Measurements from ENCODE around the gene OTOS. TPM values are rescaled to one million over a fixed set of nuclear protein-coding genes. Genes with fewer than 3 reads are reported as not detected.

OTOS gene
- total and polyA plus RNA-seq, 7 donors: not detected

DNA sequence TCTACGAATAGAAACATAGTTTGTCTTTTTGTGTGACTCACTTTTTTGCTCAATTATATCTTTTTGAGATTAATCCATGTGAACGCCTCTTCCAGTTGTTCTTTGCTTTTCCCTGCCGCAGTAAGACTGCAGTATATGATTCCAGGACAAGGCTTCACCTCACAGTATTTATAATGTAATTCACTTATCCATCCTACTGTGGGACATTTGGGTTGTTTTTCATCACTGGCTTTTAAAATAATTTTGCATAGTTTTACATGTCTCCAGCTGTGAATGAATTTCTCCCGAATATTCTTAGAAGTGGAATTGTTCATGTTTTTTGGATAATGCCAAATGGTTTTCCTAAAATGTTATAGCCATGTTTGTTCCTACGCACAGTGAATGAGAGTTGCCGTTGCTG, 26.2 kb downstream of the OTOS start:
- no peaks in the 10 kb centered on the region for H3K4me1 ChIP-seq
- no peak overlapping the region for H3K27ac ChIP-seq
- peaks cover 0 to 6% (median 0%) of the 10 kb centered on the region in 4 donors for H3K9me3 ChIP-seq
- no peak overlapping the region for H3K4me3 ChIP-seq
- no peaks in the 10 kb centered on the region for H3K36me3 ChIP-seq
- 87 to 88% methylated on average over 6 of the region's 6 CpGs for WGBS, 2 donors
- H3K27me3 ChIP-seq: peaks cover 0 to 20% (median 0%) of the 10 kb centered on the region in 3 donors
- TF ChIP-seq, protein P1, sequence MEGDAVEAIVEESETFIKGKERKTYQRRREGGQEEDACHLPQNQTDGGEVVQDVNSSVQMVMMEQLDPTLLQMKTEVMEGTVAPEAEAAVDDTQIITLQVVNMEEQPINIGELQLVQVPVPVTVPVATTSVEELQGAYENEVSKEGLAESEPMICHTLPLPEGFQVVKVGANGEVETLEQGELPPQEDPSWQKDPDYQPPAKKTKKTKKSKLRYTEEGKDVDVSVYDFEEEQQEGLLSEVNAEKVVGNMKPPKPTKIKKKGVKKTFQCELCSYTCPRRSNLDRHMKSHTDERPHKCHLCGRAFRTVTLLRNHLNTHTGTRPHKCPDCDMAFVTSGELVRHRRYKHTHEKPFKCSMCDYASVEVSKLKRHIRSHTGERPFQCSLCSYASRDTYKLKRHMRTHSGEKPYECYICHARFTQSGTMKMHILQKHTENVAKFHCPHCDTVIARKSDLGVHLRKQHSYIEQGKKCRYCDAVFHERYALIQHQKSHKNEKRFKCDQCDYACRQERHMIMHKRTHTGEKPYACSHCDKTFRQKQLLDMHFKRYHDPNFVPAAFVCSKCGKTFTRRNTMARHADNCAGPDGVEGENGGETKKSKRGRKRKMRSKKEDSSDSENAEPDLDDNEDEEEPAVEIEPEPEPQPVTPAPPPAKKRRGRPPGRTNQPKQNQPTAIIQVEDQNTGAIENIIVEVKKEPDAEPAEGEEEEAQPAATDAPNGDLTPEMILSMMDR (IDR thresholded peaks at IDR 0.05): no peak
- TF ChIP-seq POLR2AphosphoS5 (IDR thresholded peaks at IDR 0.05) (no peak), EP300 (IDR thresholded peaks at IDR 0.05) (no peak), POLR2A (IDR thresholded peaks at IDR 0.05) (no peak)
- no peak for DNase-seq
- intact Hi-C loops (cut with DNase I): no loop called here

- peaks cover 0 to 6% (median 0%) of the 10 kb centered on the region in 4 donors for H3K9me3 ChIP-seq
- 19 to 32% methylated on average over 5 of the region's 5 CpGs for WGBS, 2 donors
- no peak overlapping the region for H3K4me3 ChIP-seq
- intact Hi-C loops (cut with DNase I): no loop called here
- TF ChIP-seq, protein P1 (IDR thresholded peaks at IDR 0.05): no peak
- TF ChIP-seq POLR2A (IDR thresholded peaks at IDR 0.05): no peak
- no peak for TF ChIP-seq EP300 (IDR thresholded peaks at IDR 0.05)
- TF ChIP-seq POLR2AphosphoS5 (IDR thresholded peaks at IDR 0.05): no peak
- no peaks in the 10 kb centered on the region for H3K4me1 ChIP-seq
- H3K27ac ChIP-seq: no peak overlapping the region
- no peak for DNase-seq
- H3K36me3 ChIP-seq: no peaks in the 10 kb centered on the region
- peaks cover 0 to 20% (median 0%) of the 10 kb centered on the region in 3 donors for H3K27me3 ChIP-seq
These were observed 27.4 kb downstream of the OTOS start for GRCh38 chr2:240112914-240113690.

- Histone ChIP-seq H3K4me3 (no peak overlapping the region), H3K36me3 (no peaks in the 10 kb centered on the region), H3K27ac (no peak overlapping the region), H3K27me3 (peaks cover 0 to 20% (median 0%) of the 10 kb centered on the region in 3 donors), H3K4me1 (no peaks in the 10 kb centered on the region), H3K9me3 (peaks cover 0 to 6% (median 0%) of the 10 kb centered on the region in 4 donors)
- intact Hi-C loops (cut with DNase I): no loop called here
- WGBS, 2 donors: 48 to 64% methylated on average over 10 of the region's 10 CpGs
- TF ChIP-seq EP300 (IDR thresholded peaks at IDR 0.05) (no peak), POLR2AphosphoS5 (IDR thresholded peaks at IDR 0.05) (peak in 2 of 4 donors; percentile 37 to 43)
- TF ChIP-seq, protein P1 (IDR thresholded peaks at IDR 0.05): no peak
- no peak for DNase-seq
These were observed 29.2 kb downstream of the OTOS start for GRCh38 chr2:240111253-240111652.

DNA sequence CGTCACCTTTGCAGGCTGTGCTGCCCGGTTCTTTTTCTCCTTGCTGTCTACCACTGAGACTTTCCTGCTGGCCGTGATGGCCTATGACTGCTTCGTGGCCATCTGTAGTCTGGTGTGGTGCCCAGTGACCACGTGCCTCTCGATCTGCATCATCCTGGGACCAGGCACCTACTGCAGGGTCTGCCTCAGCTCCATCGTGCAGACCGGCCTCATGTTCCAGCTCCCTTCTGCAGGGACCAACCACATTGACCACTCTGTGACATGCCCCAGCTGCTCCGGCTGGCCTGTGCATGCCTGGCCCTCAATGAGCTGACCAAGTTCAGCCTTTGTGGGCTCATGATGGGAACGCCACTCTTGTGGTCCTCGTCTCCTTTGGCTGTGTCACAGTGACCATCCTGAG, 31.1 kb downstream of the OTOS start:
- peaks cover 0 to 20% (median 4%) of the 10 kb centered on the region in 3 donors for H3K27me3 ChIP-seq
- no peak for DNase-seq
- WGBS, 2 donors: 71 to 83% methylated on average over 11 of the region's 11 CpGs

More for the DNA sequence above, 31.1 kb downstream of the OTOS start:
- H3K27ac ChIP-seq: no peak overlapping the region
- H3K36me3 ChIP-seq: no peaks in the 10 kb centered on the region
- no peak overlapping the region for H3K4me3 ChIP-seq
- no peak for TF ChIP-seq POLR2A (IDR thresholded peaks at IDR 0.05)
- no peak for TF ChIP-seq EP300 (IDR thresholded peaks at IDR 0.05)
- TF ChIP-seq, protein P1 (IDR thresholded peaks at IDR 0.05): no peak
- TF ChIP-seq POLR2AphosphoS5 (IDR thresholded peaks at IDR 0.05): no peak
- H3K4me1 ChIP-seq: no peaks in the 10 kb centered on the region
- intact Hi-C loops (cut with DNase I): no loop called here
- no peaks in the 10 kb centered on the region for H3K9me3 ChIP-seq
